ENCODE results near the gene NME1.

NME1 gene

DNA sequence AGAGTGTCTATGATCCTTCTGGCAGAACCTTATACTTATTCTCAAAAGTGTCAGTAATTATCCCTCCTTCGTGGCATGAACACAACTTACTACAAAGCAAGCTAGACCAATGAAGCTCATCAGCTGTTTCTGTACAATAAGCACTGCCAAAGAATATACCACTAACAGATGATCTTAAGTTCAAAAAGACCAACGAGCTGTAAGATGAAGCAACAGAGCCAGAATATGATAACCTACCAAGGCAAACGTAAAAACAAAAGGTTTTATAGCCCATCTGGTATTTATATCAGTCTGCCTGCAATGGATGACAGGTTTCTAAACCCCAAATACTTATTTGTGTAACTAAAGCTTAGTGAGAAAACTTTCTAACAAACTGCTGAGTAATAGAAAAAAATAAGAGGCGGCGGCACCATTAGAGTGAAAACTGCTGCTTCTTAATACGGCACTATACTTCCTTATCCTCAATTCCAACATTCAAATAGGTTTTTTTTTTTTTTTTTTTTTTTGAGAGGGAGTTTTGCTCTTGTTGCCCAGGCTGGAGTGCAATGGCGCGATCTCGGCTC lies 35.0 kb downstream of the NME1 start:
- Histone ChIP-seq H3K27me3 (ENCODE audit: control insufficient read depth, insufficient read depth, low read length) (no peaks in the 10 kb centered on the region), H3K79me2 (no peaks in the 10 kb centered on the region), H2AFZ (no peak overlapping the region), H3K4me1 (no peaks in the 10 kb centered on the region), H3K36me3 (ENCODE audit: control insufficient read depth, insufficient read depth, low read length) (no peaks in the 10 kb centered on the region), H3K4me3 (ENCODE audit: low read depth, low read length) (no peak overlapping the region), H3K27ac (no peak overlapping the region), H3K9ac (no peak overlapping the region), H3K4me2 (ENCODE audit: low read length) (no peak overlapping the region), H3K9me3 (ENCODE audit: control insufficient read depth, low read length) (no peaks in the 10 kb centered on the region)
- TF ChIP-seq CTCF (IDR thresholded peaks at IDR 0.05): no peak

DNA sequence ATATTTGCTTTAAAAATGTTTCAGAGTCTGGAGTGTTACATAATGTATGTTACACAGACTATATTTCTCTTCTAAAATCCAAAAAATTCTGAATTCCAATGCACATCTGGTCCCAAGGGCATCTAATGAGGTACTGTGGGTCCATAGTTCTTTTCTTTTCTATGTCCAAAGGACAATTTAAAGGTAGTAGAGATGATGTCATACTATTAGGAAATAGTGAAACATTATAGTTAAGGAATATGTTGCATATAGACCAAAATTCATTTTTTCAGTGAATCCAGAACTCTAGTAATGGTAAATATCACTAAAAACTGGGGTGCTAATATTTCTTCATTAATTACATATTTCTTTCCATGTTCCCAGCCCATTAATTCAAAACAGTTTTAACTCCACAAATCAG lies 35.8 kb downstream of the NME1 start:
- Histone ChIP-seq H3K4me2 (ENCODE audit: low read length) (no peak overlapping the region), H2AFZ (no peak overlapping the region), H3K79me2 (no peaks in the 10 kb centered on the region), H3K4me1 (no peaks in the 10 kb centered on the region), H3K9me3 (ENCODE audit: control insufficient read depth, low read length) (no peaks in the 10 kb centered on the region), H3K27ac (no peak overlapping the region), H3K9ac (no peak overlapping the region), H3K27me3 (ENCODE audit: control insufficient read depth, insufficient read depth, low read length) (no peaks in the 10 kb centered on the region), H3K36me3 (ENCODE audit: control insufficient read depth, insufficient read depth, low read length) (no peaks in the 10 kb centered on the region), H3K4me3 (ENCODE audit: low read depth, low read length) (no peak overlapping the region)
- no peak for TF ChIP-seq CTCF (IDR thresholded peaks at IDR 0.05)

DNA sequence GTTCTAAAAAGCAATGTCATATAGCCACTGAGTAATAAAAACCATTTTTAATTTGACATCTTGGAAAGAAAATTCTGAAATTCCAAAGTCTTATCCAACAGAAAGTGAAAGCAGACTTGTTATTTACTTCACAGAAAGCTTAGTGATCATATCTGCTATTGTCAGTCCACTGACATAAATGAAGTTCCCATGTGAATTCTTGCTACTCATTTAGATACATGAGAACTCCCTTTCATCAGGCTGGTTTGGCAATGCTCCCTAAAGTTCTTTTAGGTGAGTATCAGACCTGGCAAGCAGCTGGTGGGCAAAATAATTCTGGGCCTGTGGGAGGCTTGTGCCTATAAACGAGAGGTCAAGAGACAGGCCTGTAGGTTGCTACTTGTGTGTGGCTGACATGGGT lies 36.3 kb downstream of the NME1 start:
- Histone ChIP-seq H3K4me2 (ENCODE audit: low read length) (no peak overlapping the region), H3K27me3 (ENCODE audit: control insufficient read depth, insufficient read depth, low read length) (no peaks in the 10 kb centered on the region), H2AFZ (no peak overlapping the region), H3K4me3 (ENCODE audit: low read depth, low read length) (no peak overlapping the region), H3K36me3 (ENCODE audit: control insufficient read depth, insufficient read depth, low read length) (no peaks in the 10 kb centered on the region), H3K79me2 (no peaks in the 10 kb centered on the region), H3K27ac (no peak overlapping the region), H3K9ac (no peak overlapping the region), H3K4me1 (no peaks in the 10 kb centered on the region), H3K9me3 (ENCODE audit: control insufficient read depth, low read length) (no peaks in the 10 kb centered on the region)
- no peak for TF ChIP-seq CTCF (IDR thresholded peaks at IDR 0.05)

DNA sequence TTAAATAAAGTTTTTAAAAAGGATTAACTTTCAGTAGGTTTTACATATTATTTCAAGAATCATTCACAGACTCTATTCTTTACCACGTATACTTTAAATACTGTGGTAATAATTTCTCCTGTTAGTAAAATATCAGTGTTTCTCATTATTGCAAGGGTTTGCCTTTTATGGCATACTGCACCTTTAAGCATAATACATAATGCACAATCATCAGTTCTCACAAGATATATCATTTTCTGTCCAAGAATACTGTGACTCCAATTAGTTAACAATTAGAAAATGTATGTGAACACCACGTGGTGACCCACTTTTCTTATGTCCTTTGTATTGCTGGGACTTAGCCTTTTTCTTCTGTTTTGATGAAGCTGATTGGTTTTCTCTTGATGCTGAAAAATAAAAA lies 38.5 kb downstream of the NME1 start:
- H3K36me3 ChIP-seq (ENCODE audit: control insufficient read depth, insufficient read depth, low read length): no peaks in the 10 kb centered on the region

More for the DNA sequence above, 38.5 kb downstream of the NME1 start:
- H3K27me3 ChIP-seq (ENCODE audit: control insufficient read depth, insufficient read depth, low read length): no peaks in the 10 kb centered on the region
- TF ChIP-seq CTCF (IDR thresholded peaks at IDR 0.05): no peak
- H3K4me2 ChIP-seq (ENCODE audit: low read length): no peak overlapping the region
- H3K79me2 ChIP-seq: no peaks in the 10 kb centered on the region
- no peak overlapping the region for H2AFZ ChIP-seq
- no peak overlapping the region for H3K9ac ChIP-seq
- no peaks in the 10 kb centered on the region for H3K9me3 ChIP-seq (ENCODE audit: control insufficient read depth, low read length)
- no peak overlapping the region for H3K4me3 ChIP-seq (ENCODE audit: low read depth, low read length)
- H3K4me1 ChIP-seq: no peaks in the 10 kb centered on the region
- H3K27ac ChIP-seq: no peak overlapping the region

Data from parathyroid adenoma (tissue), 2 donors.